Mammary epithelial cell (primary cell): ENCODE measurements around the gene FLOT1.

Experiments
- EZH2 ChIP-seq: IDR thresholded peaks from 2 replicates; pipeline ENCODE4 v1.6.1; 2012; ENCODE audit warnings: low read length, inconsistent platforms, borderline replicate concordance
- TF ChIP-seq, protein P1 (sequence below), 2 donors: IDR thresholded peaks in 1 of 2; conservative IDR thresholded peaks in 1 of 2; 2 replicates each; pipeline ENCODE4 v1.5.1; 2011 to 2012; ENCODE audit warnings: inconsistent platforms in 2 of 2, low read length in 2 of 2, mild to moderate bottlenecking in 2 of 2, control low read depth in 1 of 2, low read depth in 1 of 2; ENCODE audit not compliant: insufficient read depth in 1 of 2; ENCODE audit errors: extremely low read depth in 1 of 2

DNA sequence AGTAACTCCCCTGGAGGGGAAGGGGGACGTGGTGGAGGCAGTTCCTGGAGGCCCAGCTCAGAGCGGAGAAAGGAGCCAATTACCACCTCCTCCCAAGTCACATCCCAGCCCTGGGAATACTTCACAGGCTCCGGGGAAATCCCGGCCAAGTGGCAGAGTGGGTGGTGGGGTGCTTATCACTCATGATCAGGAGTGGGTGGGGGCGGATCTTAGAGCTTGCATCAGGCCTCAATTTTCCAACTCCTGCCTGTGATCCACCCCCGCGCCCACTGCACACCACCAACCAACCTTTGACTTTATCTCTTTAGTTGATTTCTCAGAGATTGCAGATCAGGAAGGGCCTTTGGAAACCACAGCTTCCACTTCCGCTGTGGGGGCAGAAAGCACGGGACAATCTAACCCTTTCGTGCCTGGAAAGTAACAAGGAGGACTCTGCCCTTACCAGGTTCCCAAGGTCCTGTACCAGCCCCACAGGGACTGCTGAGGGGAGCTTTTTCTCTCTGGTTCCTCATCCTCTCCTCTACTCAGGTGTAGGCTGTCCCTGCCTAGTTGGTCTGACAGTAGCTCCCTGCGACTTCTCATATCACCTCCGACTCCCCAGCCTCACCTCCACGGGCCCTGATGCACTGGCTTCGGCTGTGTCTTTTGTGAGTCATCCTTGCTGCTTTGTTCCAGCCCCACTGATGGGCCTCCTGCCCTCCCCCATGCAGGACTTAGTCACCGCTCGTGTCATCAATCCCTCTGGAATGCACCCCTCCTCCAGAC lies 26.8 kb upstream of the FLOT1 start:
- TF ChIP-seq, protein P1, sequence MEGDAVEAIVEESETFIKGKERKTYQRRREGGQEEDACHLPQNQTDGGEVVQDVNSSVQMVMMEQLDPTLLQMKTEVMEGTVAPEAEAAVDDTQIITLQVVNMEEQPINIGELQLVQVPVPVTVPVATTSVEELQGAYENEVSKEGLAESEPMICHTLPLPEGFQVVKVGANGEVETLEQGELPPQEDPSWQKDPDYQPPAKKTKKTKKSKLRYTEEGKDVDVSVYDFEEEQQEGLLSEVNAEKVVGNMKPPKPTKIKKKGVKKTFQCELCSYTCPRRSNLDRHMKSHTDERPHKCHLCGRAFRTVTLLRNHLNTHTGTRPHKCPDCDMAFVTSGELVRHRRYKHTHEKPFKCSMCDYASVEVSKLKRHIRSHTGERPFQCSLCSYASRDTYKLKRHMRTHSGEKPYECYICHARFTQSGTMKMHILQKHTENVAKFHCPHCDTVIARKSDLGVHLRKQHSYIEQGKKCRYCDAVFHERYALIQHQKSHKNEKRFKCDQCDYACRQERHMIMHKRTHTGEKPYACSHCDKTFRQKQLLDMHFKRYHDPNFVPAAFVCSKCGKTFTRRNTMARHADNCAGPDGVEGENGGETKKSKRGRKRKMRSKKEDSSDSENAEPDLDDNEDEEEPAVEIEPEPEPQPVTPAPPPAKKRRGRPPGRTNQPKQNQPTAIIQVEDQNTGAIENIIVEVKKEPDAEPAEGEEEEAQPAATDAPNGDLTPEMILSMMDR (conservative IDR thresholded peaks at IDR 0.05 in 1 of 2, IDR thresholded peaks at IDR 0.05 in 1 of 2; ENCODE audit: extremely low read depth in 1 of 2, insufficient read depth in 1 of 2, low read depth in 1 of 2, low read length in 2 of 2), result no peak
- no peak for TF ChIP-seq EZH2
